ENCODE results near the gene CLCN7. TPM values are rescaled to one million over a fixed set of nuclear protein-coding genes. Genes with fewer than 3 reads are reported as not detected.

CLCN7 gene
- total RNA-seq, 1 experiment from 2014 or later = 8.9 TPM

DNA sequence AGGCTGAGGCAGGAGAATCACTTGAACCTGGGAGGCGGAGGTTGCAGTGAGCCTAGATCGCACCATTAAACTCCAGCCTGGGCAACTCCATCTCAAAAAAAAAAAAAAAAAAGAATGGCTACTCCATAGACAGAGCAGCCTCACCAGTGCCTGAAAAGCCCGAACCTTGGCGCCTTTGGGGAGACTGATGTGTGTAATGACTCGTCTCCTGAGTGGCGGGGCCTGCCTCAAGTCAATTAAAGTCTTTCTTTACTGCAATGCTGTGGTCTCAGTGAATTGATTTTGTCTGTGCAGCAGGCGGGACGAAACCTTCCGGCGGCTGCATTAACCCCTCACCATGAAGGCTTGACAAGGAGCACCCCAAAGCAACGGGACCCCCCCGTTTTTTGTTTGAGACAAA lies 50.8 kb downstream of the CLCN7 start:
- Histone ChIP-seq H4K20me1 (ENCODE audit: insufficient read depth, low read depth, low read length) (no peaks in the 10 kb centered on the region), H3K27me3 (ENCODE audit: low read length) (no peaks in the 10 kb centered on the region), H3K79me2 (ENCODE audit: low read length) (peaks cover 16% of the 10 kb centered on the region), H3K4me1 (ENCODE audit: low read length) (peaks cover 14% of the 10 kb centered on the region), H3K4me3 (ENCODE audit: low read length) (no peak overlapping the region), H3K36me3 (ENCODE audit: insufficient read depth, low read length) (no peaks in the 10 kb centered on the region), H3K9ac (ENCODE audit: low read length) (no peak overlapping the region), H3K4me2 (ENCODE audit: low read depth, low read length, poor library complexity, severe bottlenecking) (no peak overlapping the region), H3K9me3 (ENCODE audit: low read length) (no peaks in the 10 kb centered on the region), H3K27ac (ENCODE audit: low read length) (no peak overlapping the region), H2AFZ (ENCODE audit: low read length) (no peak overlapping the region), H3K9me2 (replicated peaks; ENCODE audit: insufficient read depth, low read length) (no peaks in the 10 kb centered on the region)
- no peak for DNase-seq

DNA sequence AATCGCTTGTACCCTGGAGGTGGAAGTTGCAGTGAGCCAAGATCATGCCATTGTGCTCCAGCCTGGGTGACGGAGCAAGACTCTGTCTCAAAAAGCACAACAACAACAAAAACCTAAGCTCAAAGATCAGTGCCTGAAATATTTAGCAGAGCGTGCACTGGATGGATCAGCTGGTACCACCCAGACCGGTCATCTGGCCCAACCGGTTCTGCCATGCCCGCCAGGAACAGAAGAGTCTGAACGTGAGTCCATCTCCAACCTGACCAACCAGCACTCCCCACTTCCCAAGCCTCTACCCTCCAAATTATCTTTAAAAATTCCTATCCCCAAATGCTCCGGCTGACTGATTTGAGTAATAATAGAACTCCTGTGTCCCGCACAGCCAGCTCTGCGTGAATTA lies 52.8 kb downstream of the CLCN7 start:
- Histone ChIP-seq H3K79me2 (ENCODE audit: low read length) (peaks cover 25% of the 10 kb centered on the region), H3K9me2 (replicated peaks; ENCODE audit: insufficient read depth, low read length) (no peaks in the 10 kb centered on the region), H4K20me1 (ENCODE audit: insufficient read depth, low read depth, low read length) (no peaks in the 10 kb centered on the region), H3K27ac (ENCODE audit: low read length) (no peak overlapping the region), H3K9ac (ENCODE audit: low read length) (no peak overlapping the region), H3K4me3 (ENCODE audit: low read length) (no peak overlapping the region), H2AFZ (ENCODE audit: low read length) (no peak overlapping the region), H3K36me3 (ENCODE audit: insufficient read depth, low read length) (no peaks in the 10 kb centered on the region; the same call in 1 of the 2 replicates), H3K4me2 (ENCODE audit: low read depth, low read length, poor library complexity, severe bottlenecking) (no peak overlapping the region), H3K27me3 (ENCODE audit: low read length) (no peaks in the 10 kb centered on the region), H3K9me3 (ENCODE audit: low read length) (no peaks in the 10 kb centered on the region), H3K4me1 (ENCODE audit: low read length) (peaks cover 17% of the 10 kb centered on the region)
- no peak for DNase-seq

DNA sequence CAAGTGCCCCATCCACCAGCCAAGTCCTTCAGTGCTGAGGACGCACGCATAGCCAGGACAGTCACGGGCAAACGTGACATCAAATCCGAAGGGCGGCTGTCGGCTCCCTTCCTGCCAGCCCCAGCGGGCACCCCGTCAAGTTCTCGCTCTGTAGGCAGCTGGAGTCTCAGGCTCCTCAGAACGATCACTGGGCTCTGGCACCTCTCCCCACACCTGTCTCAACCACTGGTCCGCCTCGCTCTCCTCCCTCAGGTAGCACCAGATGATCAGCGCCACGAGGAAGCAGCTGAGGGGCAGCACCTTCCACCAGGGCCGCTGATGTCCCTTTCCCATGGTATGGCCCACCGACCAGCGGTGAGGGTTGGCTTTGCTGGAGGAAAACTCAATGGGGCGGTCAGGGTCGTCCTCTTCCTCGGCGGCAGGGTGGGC lies 54.7 kb downstream of the CLCN7 start:
- Histone ChIP-seq H3K9ac (ENCODE audit: low read length) (peak overlapping the region; percentile 88), H3K4me1 (ENCODE audit: low read length) (peaks cover 17% of the 10 kb centered on the region), H2AFZ (ENCODE audit: low read length) (no peak overlapping the region), H3K4me3 (ENCODE audit: low read length) (peak overlapping the region; percentile 90), H3K4me2 (ENCODE audit: low read depth, low read length, poor library complexity, severe bottlenecking) (peak overlapping the region; percentile 62), H3K27me3 (ENCODE audit: low read length) (no peaks in the 10 kb centered on the region), H3K36me3 (ENCODE audit: insufficient read depth, low read length) (no peaks in the 10 kb centered on the region; the same call in 1 of the 2 replicates), H4K20me1 (ENCODE audit: insufficient read depth, low read depth, low read length) (no peaks in the 10 kb centered on the region), H3K9me2 (replicated peaks; ENCODE audit: insufficient read depth, low read length) (no peaks in the 10 kb centered on the region), H3K79me2 (ENCODE audit: low read length) (peaks cover 25% of the 10 kb centered on the region), H3K9me3 (ENCODE audit: low read length) (no peaks in the 10 kb centered on the region), H3K27ac (ENCODE audit: low read length) (no peak overlapping the region)
- no peak for DNase-seq

DNA sequence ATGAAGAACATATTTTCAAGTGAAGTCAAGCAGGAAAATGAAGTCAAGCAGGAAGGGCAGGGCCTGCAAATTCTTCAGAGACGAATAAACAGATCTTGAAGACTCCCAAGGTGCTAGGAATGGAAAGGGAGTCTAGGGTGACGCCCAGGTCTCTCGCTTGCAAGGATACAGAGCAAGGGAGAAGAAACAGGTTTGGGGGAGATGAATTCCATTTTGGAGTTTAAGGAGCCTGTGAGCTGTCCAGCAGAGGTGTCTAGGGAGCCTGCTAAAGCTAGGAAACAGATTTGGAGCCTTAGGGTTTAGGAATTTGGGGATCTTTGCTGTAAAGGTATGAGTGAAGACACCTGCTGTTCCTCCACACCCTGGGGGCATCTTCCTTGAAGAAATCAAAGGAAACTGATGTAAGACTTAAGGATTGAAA lies 58.3 kb downstream of the CLCN7 start:
- H3K9me3 ChIP-seq (ENCODE audit: low read length) = no peaks in the 10 kb centered on the region
- DNase-seq = no peak
- H3K27me3 ChIP-seq (ENCODE audit: low read length) = no peaks in the 10 kb centered on the region
- no peaks in the 10 kb centered on the region for H3K9me2 ChIP-seq (replicated peaks; ENCODE audit: insufficient read depth, low read length)
- H3K79me2 ChIP-seq (ENCODE audit: low read length) = peaks cover 29% of the 10 kb centered on the region
- no peak overlapping the region for H3K4me3 ChIP-seq (ENCODE audit: low read length)
- no peak overlapping the region for H3K9ac ChIP-seq (ENCODE audit: low read length)
- H2AFZ ChIP-seq (ENCODE audit: low read length) = no peak overlapping the region
- no peaks in the 10 kb centered on the region for H4K20me1 ChIP-seq (ENCODE audit: insufficient read depth, low read depth, low read length)
- H3K4me1 ChIP-seq (ENCODE audit: low read length) = peaks cover 25% of the 10 kb centered on the region
- H3K27ac ChIP-seq (ENCODE audit: low read length) = no peak overlapping the region
- no peaks in the 10 kb centered on the region; the same call in 1 of the 2 replicates for H3K36me3 ChIP-seq (ENCODE audit: insufficient read depth, low read length)
- no peak overlapping the region for H3K4me2 ChIP-seq (ENCODE audit: low read depth, low read length, poor library complexity, severe bottlenecking)

DNA sequence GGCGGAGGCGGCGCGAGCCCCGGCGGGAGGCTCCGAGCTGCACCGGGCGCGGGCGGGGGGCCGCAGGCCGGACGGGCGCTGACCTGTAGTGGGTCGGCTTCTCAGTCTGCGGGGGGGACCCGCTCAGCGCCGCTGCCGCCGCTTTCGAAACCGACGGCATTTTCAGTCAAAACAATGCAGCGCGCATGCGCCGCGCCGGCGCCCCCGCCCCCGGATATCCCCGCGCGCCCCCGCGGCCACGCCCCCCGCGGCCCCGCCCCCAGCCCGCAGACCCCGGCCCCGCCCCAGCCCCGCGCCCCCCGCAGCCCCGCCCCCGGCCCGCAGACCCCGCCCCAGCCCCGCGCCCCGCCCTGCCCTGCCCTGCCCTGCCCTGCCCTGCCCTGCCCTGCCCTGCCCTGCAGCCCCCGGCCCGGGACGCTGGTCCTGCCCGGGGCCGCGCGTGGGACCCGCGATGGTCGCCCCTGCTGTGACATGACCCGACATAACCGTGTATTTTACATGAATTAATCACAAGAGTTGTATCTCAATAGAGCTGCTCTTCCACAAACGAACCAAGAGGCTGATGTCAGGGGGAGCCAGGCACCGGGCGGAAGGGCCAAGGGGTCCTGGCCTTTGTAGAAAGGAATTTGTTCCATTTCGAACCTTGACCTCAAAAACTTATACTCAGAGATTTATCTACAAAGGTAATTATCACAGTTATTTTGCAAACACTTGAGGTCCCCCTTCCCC lies 60.1 kb downstream of the CLCN7 start, which contains the start of gene UNKL:
TSS of gene UNKL (minus strand) at position 173 of the 729 bp plus-strand sequence. CDS start at position 160, 13 bp downstream.
- Histone ChIP-seq H2AFZ (ENCODE audit: low read length) (peak within 1 kb of the TSS; percentile 87; the same call in 1 of the 2 replicates), H3K79me2 (ENCODE audit: low read length) (peaks cover 20% of the 10 kb centered on the region), H3K27me3 (ENCODE audit: low read length) (no peaks in the 10 kb centered on the region), H4K20me1 (ENCODE audit: insufficient read depth, low read depth, low read length) (no peaks in the 10 kb centered on the region), H3K4me3 (ENCODE audit: low read length) (peak within 1 kb of the TSS; percentile 93), H3K4me1 (ENCODE audit: low read length) (peaks cover 20% of the 10 kb centered on the region), H3K9ac (ENCODE audit: low read length) (peak within 1 kb of the TSS; percentile 93), H3K9me2 (replicated peaks; ENCODE audit: insufficient read depth, low read length) (no peaks in the 10 kb centered on the region), H3K9me3 (ENCODE audit: low read length) (no peaks in the 10 kb centered on the region), H3K4me2 (ENCODE audit: low read depth, low read length, poor library complexity, severe bottlenecking) (peak within 1 kb of the TSS; percentile 85), H3K27ac (ENCODE audit: low read length) (0 out of 2 replicates have a peak within 1 kb of the TSS, but pooled peaks have one; percentile 18), H3K36me3 (ENCODE audit: insufficient read depth, low read length) (no peaks in the 10 kb centered on the region; the same call in 1 of the 2 replicates)
- peak; percentile 89 for DNase-seq

DNA sequence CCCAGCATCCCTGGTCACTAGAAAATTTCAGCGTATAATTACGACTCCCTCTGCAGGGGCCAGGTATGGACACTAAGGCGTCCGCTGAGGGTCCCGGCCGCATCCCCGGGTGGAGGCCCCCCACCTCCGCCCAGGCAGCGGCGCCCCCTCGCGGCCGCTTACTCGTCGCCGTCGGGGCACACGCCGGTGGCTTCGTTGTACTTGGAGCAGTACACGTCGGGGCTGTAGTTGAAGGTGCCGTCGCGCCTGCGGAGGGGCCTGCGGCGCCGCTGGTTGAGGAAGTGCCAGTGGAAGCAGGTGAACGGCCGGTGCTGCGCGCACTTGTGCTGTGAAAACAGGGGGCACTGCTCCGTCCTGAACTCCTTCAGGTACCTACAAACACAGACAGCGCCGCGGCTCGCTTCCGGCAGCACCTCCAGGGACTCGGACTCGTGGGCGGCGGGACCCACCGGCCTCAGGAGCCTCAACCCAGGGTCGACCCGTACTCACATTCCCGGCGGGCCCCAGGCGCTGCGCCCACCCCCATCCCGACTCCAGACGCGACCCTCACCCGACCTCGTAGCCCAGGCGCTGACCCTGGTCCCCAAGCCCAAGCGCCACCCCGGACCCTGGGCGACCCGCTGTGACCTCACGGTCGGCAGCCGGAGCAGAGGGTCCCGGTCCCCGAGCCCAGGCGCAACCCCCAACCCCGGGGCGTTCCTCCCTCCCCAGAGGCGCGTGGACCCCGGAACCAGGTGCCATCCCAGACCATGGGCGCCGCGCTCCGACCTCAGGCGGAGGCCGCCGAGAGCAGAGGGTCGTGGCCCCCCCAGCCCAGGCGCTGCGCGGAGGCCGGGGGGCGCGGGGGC lies 60.9 kb downstream of the CLCN7 start:
- no peaks in the 10 kb centered on the region for H3K9me2 ChIP-seq (replicated peaks; ENCODE audit: insufficient read depth, low read length)
- H3K4me2 ChIP-seq (ENCODE audit: low read depth, low read length, poor library complexity, severe bottlenecking) = peak overlapping the region; percentile 85
- H3K27ac ChIP-seq (ENCODE audit: low read length) = 0 out of 2 replicates have a peak overlapping the region, but pooled peaks have one; percentile 18
- H3K9ac ChIP-seq (ENCODE audit: low read length) = peak overlapping the region; percentile 93
- H3K4me1 ChIP-seq (ENCODE audit: low read length) = peaks cover 12% of the 10 kb centered on the region
- H3K36me3 ChIP-seq (ENCODE audit: insufficient read depth, low read length) = no peaks in the 10 kb centered on the region; the same call in 1 of the 2 replicates
- no peaks in the 10 kb centered on the region for H3K9me3 ChIP-seq (ENCODE audit: low read length)
- no peaks in the 10 kb centered on the region for H3K27me3 ChIP-seq (ENCODE audit: low read length)
- no peaks in the 10 kb centered on the region for H4K20me1 ChIP-seq (ENCODE audit: insufficient read depth, low read depth, low read length)
- H2AFZ ChIP-seq (ENCODE audit: low read length) = peak overlapping the region; percentile 87; the same call in 1 of the 2 replicates
- H3K79me2 ChIP-seq (ENCODE audit: low read length) = peaks cover 15% of the 10 kb centered on the region
- DNase-seq = peak; percentile 85
- H3K4me3 ChIP-seq (ENCODE audit: low read length) = peak overlapping the region; percentile 93

DNA sequence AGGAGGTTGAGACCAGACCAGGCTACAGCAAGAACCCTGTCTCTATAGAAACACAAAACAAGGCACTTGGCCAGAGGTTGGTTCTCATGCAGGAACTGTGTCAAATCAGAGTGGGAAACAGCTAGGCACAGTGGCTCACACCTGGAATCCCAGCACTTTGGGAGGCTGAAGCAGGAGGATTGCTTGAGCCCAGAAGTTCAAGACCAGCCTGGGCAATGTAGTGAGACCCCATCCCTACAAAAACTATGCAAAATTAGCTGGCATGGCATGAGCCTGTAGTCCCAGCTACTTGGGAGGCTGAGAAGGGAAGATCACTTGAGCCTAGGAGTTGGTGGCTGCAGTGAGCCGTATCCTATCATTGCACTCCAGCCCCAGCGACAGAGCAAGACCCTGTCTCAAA lies 62.0 kb downstream of the CLCN7 start:
- Histone ChIP-seq H3K9me2 (replicated peaks; ENCODE audit: insufficient read depth, low read length) (no peaks in the 10 kb centered on the region), H3K27me3 (ENCODE audit: low read length) (no peaks in the 10 kb centered on the region), H3K9me3 (ENCODE audit: low read length) (no peaks in the 10 kb centered on the region), H3K27ac (ENCODE audit: low read length) (no peak overlapping the region), H3K4me3 (ENCODE audit: low read length) (no peak overlapping the region), H3K79me2 (ENCODE audit: low read length) (peaks cover 8% of the 10 kb centered on the region), H4K20me1 (ENCODE audit: insufficient read depth, low read depth, low read length) (peaks cover 4% of the 10 kb centered on the region; the same call in 1 of the 2 replicates), H3K9ac (ENCODE audit: low read length) (no peak overlapping the region), H2AFZ (ENCODE audit: low read length) (no peak overlapping the region), H3K4me1 (ENCODE audit: low read length) (peaks cover 13% of the 10 kb centered on the region), H3K4me2 (ENCODE audit: low read depth, low read length, poor library complexity, severe bottlenecking) (no peak overlapping the region), H3K36me3 (ENCODE audit: insufficient read depth, low read length) (no peaks in the 10 kb centered on the region)
- DNase-seq = no peak

All from Karpas-422 (cell line).